Right atrium auricular region (tissue), 2 donors: ENCODE measurements around the gene C19orf12. TPM values are rescaled to one million over a fixed set of nuclear protein-coding genes. Genes with fewer than 3 reads are reported as not detected.

Experiments
- DNase-seq: peaks from one replicate; pipeline ENCODE4 v3.0.0-alpha.2; 2019; ENCODE audit warnings: low spot score
- H3K27ac ChIP-seq, 2 donors: fragments of 200-600 bp; sonication (generic); 1 replicate in 1 of 2; 2 replicates in 1 of 2; pipeline ENCODE4 v1.5.1; 2016 to 2019
- H3K27me3 ChIP-seq, 2 donors: fragments of 200-600 bp; sonication (generic); one replicate each; pipeline versions ENCODE4 v1.5.1 to v1.6.0; 2017 to 2019
- H3K36me3 ChIP-seq: fragments of 200-600 bp; sonication (generic); one replicate; pipeline ENCODE4 v1.5.1; 2016
- H3K4me1 ChIP-seq, 2 donors: fragments of 200-600 bp; sonication (generic); one replicate each; pipeline versions ENCODE4 v1.5.1 to v1.6.0; 2017 to 2019
- H3K4me3 ChIP-seq, 2 donors: fragments of 200-600 bp; sonication (generic); 1 replicate in 1 of 2; 2 replicates in 1 of 2; pipeline ENCODE4 v1.5.1; 2017 to 2019; ENCODE audit warnings: mild to moderate bottlenecking in 1 of 2, moderate library complexity in 1 of 2
- H3K9me3 ChIP-seq, 2 donors: fragments of 200-600 bp; sonication (generic); one replicate each; pipeline ENCODE4 v1.5.1; 2019
- CTCF ChIP-seq, 2 donors: fragments of 200-600 bp; sonication (generic); IDR thresholded peaks; one replicate each; pipeline ENCODE4 v1.5.1; 2019; ENCODE audit warnings: antibody characterized with exemption in 2 of 2
- total RNA-seq, 2 donors: library from RNA; depleted of rRNA; stranded (reverse); fragments of >200 nt; gene quantifications; one replicate each; pipeline ENCODE4 v1.1.0, GENCODE V29; 2016

C19orf12 gene
- total RNA-seq, 2 donors from 2014 or later, result 47.9 to 61.4 TPM

- H3K36me3 ChIP-seq, result no peaks in the 10 kb centered on the region
- H3K9me3 ChIP-seq, result peaks cover 0 to 8% of the 10 kb centered on the region in 2 donors
- H3K4me1 ChIP-seq, result peaks cover 0 to 9% of the 10 kb centered on the region in 2 donors
- no peak overlapping the region for H3K27ac ChIP-seq
- no peak overlapping the region for H3K4me3 ChIP-seq
- TF ChIP-seq CTCF (IDR thresholded peaks at IDR 0.05), result peak; percentile 91 to 96
- no peaks in the 10 kb centered on the region for H3K27me3 ChIP-seq
- DNase-seq, result peak; percentile 84
Measured at GRCh38 chr19:29694669-29695627, 20.1 kb downstream of the C19orf12 start.

GRCh38 chr19:29694161-29694560, 20.9 kb downstream of the C19orf12 start:
- Histone ChIP-seq H3K4me3 (no peak overlapping the region), H3K27ac (no peak overlapping the region), H3K4me1 (peaks cover 0 to 9% of the 10 kb centered on the region in 2 donors), H3K36me3 (no peaks in the 10 kb centered on the region), H3K9me3 (peaks cover 0 to 8% of the 10 kb centered on the region in 2 donors), H3K27me3 (no peaks in the 10 kb centered on the region)
- TF ChIP-seq CTCF (IDR thresholded peaks at IDR 0.05), result no peak
- no peak for DNase-seq

- H3K27ac ChIP-seq, result no peak overlapping the region
- TF ChIP-seq CTCF (IDR thresholded peaks at IDR 0.05), result peak in 1 of 2 donors; percentile 51
- DNase-seq, result no peak
Measured at GRCh38 chr19:29690842-29691241, 24.2 kb downstream of the C19orf12 start.

GRCh38 chr19:29687897-29688728, 26.9 kb downstream of the C19orf12 start:
- no peaks in the 10 kb centered on the region for H3K36me3 ChIP-seq
- no peak for TF ChIP-seq CTCF (IDR thresholded peaks at IDR 0.05)
- no peak overlapping the region for H3K4me3 ChIP-seq
- peaks cover 0 to 8% of the 10 kb centered on the region in 2 donors for H3K9me3 ChIP-seq
- no peak overlapping the region for H3K27ac ChIP-seq
- no peaks in the 10 kb centered on the region for H3K27me3 ChIP-seq
- DNase-seq, result no peak
- peaks cover 0 to 11% of the 10 kb centered on the region in 2 donors for H3K4me1 ChIP-seq

More at GRCh38 chr19:29690842-29691241, 24.2 kb downstream of the C19orf12 start:
- H3K4me3 ChIP-seq, result no peak overlapping the region
- no peaks in the 10 kb centered on the region for H3K27me3 ChIP-seq
- H3K9me3 ChIP-seq, result peaks cover 0 to 8% of the 10 kb centered on the region in 2 donors
- H3K36me3 ChIP-seq, result no peaks in the 10 kb centered on the region
- H3K4me1 ChIP-seq, result peaks cover 0 to 9% of the 10 kb centered on the region in 2 donors

- H3K4me3 ChIP-seq, result peak overlapping the region in 1 of 2 donors; percentile 9
- peak overlapping the region; percentile 23 to 64 for H3K27ac ChIP-seq
- H3K27me3 ChIP-seq, result no peaks in the 10 kb centered on the region
- H3K4me1 ChIP-seq, result peaks cover 0 to 17% of the 10 kb centered on the region in 2 donors
- DNase-seq, result peak; percentile 83
- H3K36me3 ChIP-seq, result no peaks in the 10 kb centered on the region
- TF ChIP-seq CTCF (IDR thresholded peaks at IDR 0.05), result no peak
- peaks cover 0 to 8% of the 10 kb centered on the region in 2 donors for H3K9me3 ChIP-seq
Measured at GRCh38 chr19:29687244-29687896, 27.7 kb downstream of the C19orf12 start.
